Choroid plexus epithelial cell (primary cell): Measurements from ENCODE around the gene SLAMF6.
"Not testable (repeated sequence)": the region's sequence is repeated elsewhere in the genome, so short reads cannot be mapped to it uniquely, and the experiment has no call there.

Experiments used
- DNase-seq: peaks from one replicate; pipeline ENCODE4 v3.0.0-alpha.2; 2010; ENCODE audit warnings: low read depth
- H3K4me3 ChIP-seq: 2 replicates; pipeline ENCODE4 v1.5.1; 2011; ENCODE audit warnings: low read depth, mild to moderate bottlenecking, control low read depth, low read length, moderate library complexity
- TF ChIP-seq, protein P1 (sequence below): conservative IDR thresholded peaks from 2 replicates; pipeline ENCODE4 v1.5.1; 2011; ENCODE audit warnings: low read depth, mild to moderate bottlenecking, control low read depth, inconsistent platforms, low read length, moderate library complexity

SLAMF6 gene

DNA sequence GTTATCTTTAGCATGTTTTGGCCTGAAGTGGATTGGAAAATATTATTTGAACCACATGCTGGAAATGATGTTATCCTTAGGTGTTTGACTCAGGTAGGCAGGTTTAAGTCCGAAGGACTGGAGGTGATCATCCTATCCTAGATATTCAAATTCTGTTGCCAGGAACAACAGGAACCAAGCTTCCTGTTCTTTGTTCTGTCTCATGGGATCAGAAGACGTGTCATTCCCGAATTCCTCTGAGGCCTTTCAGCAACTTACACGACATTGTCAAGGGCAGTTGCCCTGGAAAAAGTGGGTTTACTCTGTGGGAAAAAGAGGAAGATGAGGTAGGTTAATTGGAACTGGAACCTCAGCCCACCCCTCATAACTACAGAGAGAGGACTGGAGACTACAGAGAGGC lies 36.6 kb downstream of the SLAMF6 start:
- no peak overlapping the region for H3K4me3 ChIP-seq
- TF ChIP-seq, protein P1, sequence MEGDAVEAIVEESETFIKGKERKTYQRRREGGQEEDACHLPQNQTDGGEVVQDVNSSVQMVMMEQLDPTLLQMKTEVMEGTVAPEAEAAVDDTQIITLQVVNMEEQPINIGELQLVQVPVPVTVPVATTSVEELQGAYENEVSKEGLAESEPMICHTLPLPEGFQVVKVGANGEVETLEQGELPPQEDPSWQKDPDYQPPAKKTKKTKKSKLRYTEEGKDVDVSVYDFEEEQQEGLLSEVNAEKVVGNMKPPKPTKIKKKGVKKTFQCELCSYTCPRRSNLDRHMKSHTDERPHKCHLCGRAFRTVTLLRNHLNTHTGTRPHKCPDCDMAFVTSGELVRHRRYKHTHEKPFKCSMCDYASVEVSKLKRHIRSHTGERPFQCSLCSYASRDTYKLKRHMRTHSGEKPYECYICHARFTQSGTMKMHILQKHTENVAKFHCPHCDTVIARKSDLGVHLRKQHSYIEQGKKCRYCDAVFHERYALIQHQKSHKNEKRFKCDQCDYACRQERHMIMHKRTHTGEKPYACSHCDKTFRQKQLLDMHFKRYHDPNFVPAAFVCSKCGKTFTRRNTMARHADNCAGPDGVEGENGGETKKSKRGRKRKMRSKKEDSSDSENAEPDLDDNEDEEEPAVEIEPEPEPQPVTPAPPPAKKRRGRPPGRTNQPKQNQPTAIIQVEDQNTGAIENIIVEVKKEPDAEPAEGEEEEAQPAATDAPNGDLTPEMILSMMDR: no peak
- no peak for DNase-seq

DNA sequence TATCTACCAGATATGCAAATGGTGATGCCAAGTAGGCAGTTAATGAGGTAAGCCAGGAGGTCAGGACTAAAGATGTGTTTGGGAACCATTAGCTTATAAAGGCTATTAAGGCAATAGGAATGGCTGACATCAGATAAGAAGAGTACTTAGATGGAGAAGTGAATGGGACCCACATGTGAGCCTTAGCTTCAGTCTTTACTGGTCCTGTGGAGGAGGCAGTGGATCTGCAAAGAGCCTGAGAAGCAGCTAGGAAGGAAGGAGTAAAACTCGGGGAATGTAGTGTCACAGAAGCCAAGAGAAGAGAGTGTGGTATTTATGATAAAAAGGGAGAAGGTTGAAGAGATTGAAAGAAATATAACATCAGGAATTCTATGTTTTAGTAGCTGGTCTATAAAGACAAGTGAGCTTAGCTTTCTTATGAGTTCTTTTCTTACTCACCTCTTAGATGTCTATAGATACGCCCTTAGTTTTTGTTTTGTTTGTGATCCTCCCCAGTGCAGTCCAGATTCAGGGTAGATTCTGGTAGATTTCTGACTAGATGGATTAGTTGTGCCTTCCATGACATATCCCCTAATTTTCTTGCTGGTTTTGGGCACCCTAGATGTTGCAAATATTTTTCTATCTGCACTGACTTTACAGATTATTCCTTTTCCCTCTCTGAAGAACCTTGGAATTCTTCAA lies 39.4 kb downstream of the SLAMF6 start:
- H3K4me3 ChIP-seq: no peak overlapping the region
- no peak for DNase-seq
- TF ChIP-seq, protein P1: no peak

DNA sequence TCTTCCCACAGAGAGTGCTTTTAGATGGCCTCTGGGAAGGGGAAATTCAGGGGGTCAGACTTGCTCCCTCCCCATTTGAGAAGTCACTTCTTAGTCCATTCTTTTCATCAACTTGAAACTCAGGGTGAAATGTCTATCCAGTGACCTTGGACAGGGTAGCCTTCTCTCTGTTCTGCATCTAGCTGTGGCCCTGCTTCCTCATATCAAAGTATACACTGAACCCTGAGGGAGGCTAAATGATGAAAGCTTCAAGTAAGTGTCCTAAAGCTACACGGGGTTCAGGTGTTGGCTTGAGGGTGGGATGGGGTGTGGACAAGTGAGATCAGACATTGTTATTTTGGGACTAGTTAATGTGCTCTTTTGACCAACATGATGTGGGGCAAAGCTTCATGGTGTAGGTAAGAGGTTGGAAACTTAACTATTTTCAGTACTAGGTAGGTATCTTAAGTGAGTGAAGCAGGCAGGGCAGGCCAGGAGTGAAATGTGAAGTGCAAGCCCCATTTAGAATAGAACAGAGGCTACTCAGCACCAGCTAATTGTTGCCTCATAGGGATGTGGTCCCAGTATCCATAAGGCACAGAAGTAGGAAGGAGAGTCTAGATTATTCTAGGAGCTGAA lies 41.0 kb downstream of the SLAMF6 start:
- DNase-seq: no peak
- H3K4me3 ChIP-seq: no peak overlapping the region
- TF ChIP-seq, protein P1: no peak

DNA sequence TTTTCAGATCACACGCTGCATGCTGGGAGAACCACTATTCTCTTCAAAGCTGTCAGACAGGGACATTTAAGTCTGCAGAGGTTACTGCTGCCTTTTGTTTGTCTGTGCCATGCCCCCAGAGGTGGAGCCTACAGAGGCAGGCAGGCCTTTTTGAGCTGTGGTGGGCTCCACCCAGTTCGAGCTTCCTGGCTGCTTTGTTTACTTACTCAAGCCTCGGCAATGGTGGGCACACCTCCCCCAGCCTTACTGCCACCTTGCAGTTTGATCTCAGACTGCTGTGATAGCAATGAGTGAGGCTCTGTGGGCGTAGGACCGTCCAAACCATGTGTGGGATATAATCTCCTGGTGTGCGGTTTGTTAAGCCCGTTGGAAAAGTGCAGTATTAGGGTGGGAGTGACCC lies 42.3 kb downstream of the SLAMF6 start:
- H3K4me3 ChIP-seq, DNase-seq: not testable (repeated sequence)

DNA sequence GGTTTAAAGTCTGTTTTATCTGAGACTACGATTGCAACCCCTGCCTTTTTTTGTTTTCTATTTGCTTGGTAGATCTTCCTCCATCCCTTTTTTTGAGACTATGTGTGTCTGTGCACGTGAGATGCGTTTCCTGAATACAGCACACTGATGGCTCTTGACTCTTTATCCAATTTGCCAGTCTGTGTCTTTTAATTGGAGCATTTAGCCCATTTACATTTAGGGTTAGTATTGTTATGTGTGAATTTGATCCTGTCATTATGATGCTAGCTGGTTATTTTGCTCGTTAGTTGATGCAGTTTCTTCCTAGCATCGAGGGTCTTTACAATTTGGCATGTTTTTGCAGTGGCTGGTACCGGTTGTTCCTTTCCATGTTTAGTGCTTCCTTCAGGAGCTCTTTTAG lies 44.0 kb downstream of the SLAMF6 start:
- H3K4me3 ChIP-seq, DNase-seq: not testable (repeated sequence)

- TF ChIP-seq, protein P1: no peak
- H3K4me3 ChIP-seq: no peak overlapping the region
- no peak for DNase-seq
Observed at GRCh38 chr1:160474392-160475242, 48.4 kb downstream of the SLAMF6 start.

DNA sequence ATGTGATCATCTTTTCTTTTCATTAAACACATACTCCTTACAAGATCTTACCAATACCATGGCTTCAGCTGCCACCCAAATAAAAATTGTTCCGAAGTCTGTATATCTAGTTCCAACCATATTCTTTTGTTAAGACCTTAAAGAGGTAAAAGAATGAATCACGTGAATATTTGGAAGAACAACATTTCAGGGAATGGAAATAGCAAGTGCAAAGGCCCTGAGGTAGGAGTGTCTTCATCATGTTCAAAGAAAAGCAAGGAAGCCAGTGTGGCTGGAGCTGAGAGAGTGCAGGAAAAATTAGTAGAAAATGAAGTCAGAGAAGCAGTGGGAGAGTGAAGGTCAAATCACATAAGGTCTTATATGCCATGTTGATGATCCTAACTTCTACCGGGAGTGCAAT lies 50.9 kb downstream of the SLAMF6 start:
- H3K4me3 ChIP-seq: no peak overlapping the region
- TF ChIP-seq, protein P1: no peak
- DNase-seq: no peak
